ENCODE measurements around the gene TPRG1.

- TF ChIP-seq GATA2 (IDR thresholded peaks at IDR 0.05; ENCODE audit: low read depth, low read length): no peak
- TF ChIP-seq GATA3 (IDR thresholded peaks at IDR 0.05; ENCODE audit: low read depth, low read length): no peak
Observed at GRCh38 chr3:189157232-189158007, 14.4 kb upstream of the TPRG1 start.

All from SH-SY5Y (cell line).